Amniotic epithelial cell (primary cell): ENCODE data around the gene DNAJC5G.
"Not testable (repeated sequence)": the region's sequence is repeated elsewhere in the genome, so short reads cannot be mapped to it uniquely, and the experiment has no call there.

Experiments
- DNase-seq: peaks from one replicate; pipeline ENCODE4 v3.0.0-alpha.2; 2010; ENCODE audit warnings: low read depth

DNAJC5G gene

GRCh38 chr2:27308359-27308881, 33.2 kb downstream of the DNAJC5G start, which contains the start of gene UCN:
Gene UCN (minus strand): TSS chr2:27308445. CDS start chr2:27307895, 550 bp downstream.
- DNase-seq, result peak; percentile 32

- DNase-seq, result no peak
These were observed 34.4 kb downstream of the DNAJC5G start for GRCh38 chr2:27309651-27310050.

- DNase-seq, result no peak
These were observed 36.9 kb downstream of the DNAJC5G start for GRCh38 chr2:27312152-27312551.

GRCh38 chr2:27313882-27314645, 38.8 kb downstream of the DNAJC5G start:
- no peak for DNase-seq

- DNase-seq, result no peak
These were observed 39.5 kb downstream of the DNAJC5G start for GRCh38 chr2:27314709-27315108.

- DNase-seq, result no peak
These were observed 39.9 kb downstream of the DNAJC5G start for GRCh38 chr2:27315122-27315521.

- DNase-seq, result no peak
These were observed 41.6 kb downstream of the DNAJC5G start for GRCh38 chr2:27316655-27317412.

GRCh38 chr2:27319839-27320238, 44.6 kb downstream of the DNAJC5G start:
- not testable (repeated sequence) for DNase-seq

- peak; percentile 96 for DNase-seq
These were observed 45.8 kb downstream of the DNAJC5G start for GRCh38 chr2:27320958-27321543.

- DNase-seq, result no peak
These were observed 47.1 kb downstream of the DNAJC5G start for GRCh38 chr2:27322301-27322765.

- peak; percentile 89 for DNase-seq
These were observed 47.7 kb downstream of the DNAJC5G start, which contains the start of gene MPV17 for GRCh38 chr2:27322766-27323595. Gene MPV17 (minus strand): TSS chr2:27323097. CDS start chr2:27322517, 580 bp downstream.

- DNase-seq, result peak; percentile 24
These were observed 48.5 kb downstream of the DNAJC5G start for GRCh38 chr2:27323596-27324285.

- no peak for DNase-seq
These were observed 49.5 kb downstream of the DNAJC5G start for GRCh38 chr2:27324720-27325119.
